IMR-90 (cell line): ENCODE results near the gene PTPRN2. TPM values are rescaled to one million over a fixed set of nuclear protein-coding genes. Genes with fewer than 3 reads are reported as not detected.

Experiments used
- ATAC-seq: fragments of 200-7000 bp; cut with Tn5 transposase; 2 replicates; pipeline ENCODE4 v1.9.1; 2020; ENCODE audit warnings: low read depth, mild to moderate bottlenecking, moderate library complexity
- BruUV-seq: library from RNA; stranded (reverse); fragments of 400-500 nt; replicated peaks from 2 replicates; lab custom pipeline; 2021; lab: Mats Ljungman, UMichigan
- CTCF ChIA-PET: fragments of 300-600 bp; formaldehyde crosslinking; extraction: SDS; loops from one replicate; lab custom pipeline; 2021; ENCODE audit warnings: antibody characterized with exemption; lab: Yijun Ruan, JAX
- POLR2A ChIA-PET: fragments of 300-600 bp; sonication (Branson Sonifier 250); formaldehyde crosslinking; loops from one replicate; lab custom pipeline; 2022; ENCODE audit warnings: antibody characterized with exemption; ENCODE audit not compliant: unreplicated experiment; lab: Charles Lee
- DNase-seq: peaks from one replicate; pipeline ENCODE4 v3.0.0; 2013
- H2AFZ ChIP-seq: replicated peaks from 2 replicates; pipeline ENCODE3; 2013; ENCODE audit warnings: low read length, mild to moderate bottlenecking; ENCODE audit not compliant: poor library complexity
- H2AK5ac ChIP-seq: 2 replicates; pipeline ENCODE4 v1.6.1; 2013; ENCODE audit warnings: low read depth, low read length, inconsistent platforms
- H2AK9ac ChIP-seq: replicated peaks from 2 replicates; pipeline ENCODE3; 2013; ENCODE audit warnings: mild to moderate bottlenecking, low read depth, low read length, moderate library complexity; ENCODE audit not compliant: poor library complexity
- H2BK120ac ChIP-seq: 2 replicates; pipeline ENCODE4 v1.6.1; 2013; ENCODE audit warnings: low read depth, low read length, inconsistent platforms
- H2BK15ac ChIP-seq: 3 replicates; pipeline ENCODE4 v1.6.1; 2013; ENCODE audit warnings: low read depth, low read length, inconsistent platforms
- H2BK20ac ChIP-seq: 2 replicates; pipeline ENCODE4 v1.6.1; 2013; ENCODE audit warnings: low read depth, mild to moderate bottlenecking, inconsistent platforms, low read length, moderate library complexity
- H2BK5ac ChIP-seq: 2 replicates; pipeline ENCODE4 v1.6.1; 2013; ENCODE audit warnings: mild to moderate bottlenecking, low read depth, low read length, inconsistent platforms; ENCODE audit not compliant: poor library complexity, severe bottlenecking
- H3K14ac ChIP-seq: replicated peaks from 2 replicates; pipeline ENCODE4 v1.6.1; 2013; ENCODE audit warnings: low read depth, low read length, inconsistent platforms
- H3K18ac ChIP-seq: 2 replicates; pipeline ENCODE4 v1.6.1; 2013; ENCODE audit warnings: low read depth, low read length, control low read depth
- H3K23ac ChIP-seq: 2 replicates; pipeline ENCODE4 v1.6.1; 2013; ENCODE audit warnings: low read depth, low read length, inconsistent platforms
- H3K27ac ChIP-seq: 2 replicates; pipeline ENCODE4 v1.5.1; 2013; ENCODE audit warnings: mild to moderate bottlenecking, control low read depth, low read length; ENCODE audit not compliant: insufficient read depth
- H3K27me3 ChIP-seq: 2 replicates; pipeline ENCODE4 v1.6.1; 2013; ENCODE audit warnings: low read length; ENCODE audit not compliant: control insufficient read depth, insufficient read depth
- H3K36me3 ChIP-seq: 2 replicates; pipeline ENCODE4 v1.6.1; 2013; ENCODE audit warnings: low read length, mixed read lengths; ENCODE audit not compliant: control insufficient read depth, insufficient read depth
- H3K4ac ChIP-seq: 2 replicates; pipeline ENCODE4 v1.6.1; 2013; ENCODE audit warnings: low read depth, low read length, inconsistent platforms
- H3K4me1 ChIP-seq: 2 replicates; pipeline ENCODE4 v1.6.1; 2013; ENCODE audit warnings: low read length, mixed read lengths; ENCODE audit not compliant: control insufficient read depth, insufficient read depth
- H3K4me2 ChIP-seq: 2 replicates; pipeline ENCODE4 v1.6.1; 2013; ENCODE audit warnings: low read depth, mild to moderate bottlenecking, control low read depth, low read length, moderate library complexity
- H3K4me3 ChIP-seq: 2 replicates; pipeline ENCODE4 v1.5.1; 2013; ENCODE audit warnings: low read depth, mild to moderate bottlenecking, control low read depth, low read length, moderate library complexity; ENCODE audit not compliant: insufficient read depth
- H3K56ac ChIP-seq: 2 replicates; pipeline ENCODE4 v1.6.1; 2013; ENCODE audit warnings: low read length, inconsistent platforms; ENCODE audit not compliant: insufficient read depth; ENCODE audit errors: extremely low read depth
- H3K79me1 ChIP-seq, 2 experiments: 2 replicates each; pipeline ENCODE4 v1.6.1; 2013; ENCODE audit warnings: low read length in 2 of 2, inconsistent platforms in 1 of 2, low read depth in 1 of 2
- H3K9ac ChIP-seq: 2 replicates; pipeline ENCODE4 v1.6.1; 2013; ENCODE audit warnings: low read depth, low read length, control low read depth
- H3K9me1 ChIP-seq: 2 replicates; pipeline ENCODE4 v1.6.1; 2013; ENCODE audit warnings: low read length, inconsistent platforms; ENCODE audit not compliant: insufficient read depth
- H3K9me3 ChIP-seq: 2 replicates; pipeline ENCODE4 v1.6.1; 2013; ENCODE audit warnings: low read length; ENCODE audit not compliant: control insufficient read depth, insufficient read depth
- H4K20me1 ChIP-seq: 2 replicates; pipeline ENCODE4 v1.6.1; 2013; ENCODE audit warnings: low read length, inconsistent platforms; ENCODE audit not compliant: insufficient read depth
- H4K5ac ChIP-seq: 2 replicates; pipeline ENCODE4 v1.6.1; 2013; ENCODE audit warnings: mild to moderate bottlenecking, low read depth, low read length, control low read depth
- H4K8ac ChIP-seq, 2 experiments: 2 replicates each; pipeline ENCODE4 v1.6.1; 2013; ENCODE audit warnings: low read depth in 2 of 2, low read length in 2 of 2, control low read depth in 1 of 2, inconsistent platforms in 1 of 2
- H4K91ac ChIP-seq: 2 replicates; pipeline ENCODE4 v1.6.1; 2013; ENCODE audit warnings: low read depth, low read length, inconsistent platforms; ENCODE audit not compliant: insufficient read depth
- CHD1 ChIP-seq: IDR thresholded peaks from 2 replicates; pipeline ENCODE4 v1.6.1; 2012; ENCODE audit warnings: low read depth, low read length, improper control_type of control experiment
- FOS ChIP-seq: fragments of 150-350 bp; IDR thresholded peaks from 2 replicates; pipeline ENCODE4 v1.6.1; 2016; ENCODE audit warnings: low read depth, low read length
- MAFK ChIP-seq: IDR thresholded peaks from 2 replicates; pipeline ENCODE4 v1.6.1; 2012; ENCODE audit warnings: low read depth, low read length, improper control_type of control experiment
- NFE2L2 ChIP-seq: fragments of 150-350 bp; IDR thresholded peaks from 2 replicates; pipeline ENCODE4 v1.6.1; 2016; ENCODE audit warnings: low read depth, mild to moderate bottlenecking, low read length
- RCOR1 ChIP-seq: IDR thresholded peaks from 2 replicates; pipeline ENCODE4 v1.6.1; 2012; ENCODE audit warnings: mild to moderate bottlenecking, low read length, improper control_type of control experiment; ENCODE audit not compliant: insufficient replicate concordance
- SMC3 ChIP-seq: fragments of 150-350 bp; IDR thresholded peaks from 2 replicates; pipeline ENCODE4 v1.6.1; 2016; ENCODE audit warnings: low read depth, mild to moderate bottlenecking, antibody characterized with exemption, low read length, moderate library complexity
- WGBS, 2 experiments: methylation state at CpG; one replicate each; pipeline versions ENCODE4 v1.1.5 to v1.1.7; 2013; ENCODE audit warnings: missing lambda C conversion rate in 2 of 2; ENCODE audit not compliant: insufficient read length in 1 of 2; ENCODE audit errors: extremely low coverage in 2 of 2; 5-methylcytosine and 5-hydroxymethylcytosine counted together
- dilution Hi-C: fragments of 300-500 bp; cut with HindIII; formaldehyde crosslinking; loops from one replicate; pipeline ENCODE4 v1.14.3; 2018; ENCODE audit warnings: low sequenced_read_pairs; ENCODE audit not compliant: unreplicated experiment
- in situ Hi-C: fragments of 300-500 bp; cut with MboI; formaldehyde crosslinking; loops from 3 replicates; pipeline ENCODE4 v1.14.3; 2019; ENCODE audit warnings: low sequenced_read_pairs, inconsistent platforms, mixed read lengths
- intact Hi-C: fragments of 100-400 bp; cut with micrococcal nuclease; formaldehyde crosslinking; loops from 2 replicates; pipeline ENCODE4 v1.10.0; 2022
- polyA plus RNA-seq, 3 experiments: library from polyadenylated mRNA; depleted of rRNA; stranded (reverse); fragments of >200 nt; gene quantifications; 2 replicates each; pipeline ENCODE4 v1.2.3, GENCODE V29; 2012; ENCODE audit warnings: low replicate concordance in 1 of 3
- total RNA-seq: library from RNA; depleted of rRNA; stranded (reverse); fragments of >200 nt; gene quantifications from 2 replicates; pipeline ENCODE4 v1.2.3, GENCODE V29; 2012
- TF ChIP-seq, protein P1 (sequence below): fragments of 150-350 bp; IDR thresholded peaks from 2 replicates; pipeline ENCODE4 v1.6.1; 2016; ENCODE audit warnings: low read depth, mild to moderate bottlenecking, low read length, moderate library complexity, borderline replicate concordance

Gene PTPRN2
- total and polyA plus RNA-seq, 2 of the 4 experiments (the other 2 are of a cell fraction), result 0.03 TPM; not detected in 1

GRCh38 chr7:158601090-158601489 lies 13.5 kb upstream of the PTPRN2 start:
- no peak for DNase-seq
- no peak overlapping the region for H3K56ac ChIP-seq
- no peak overlapping the region for H2BK20ac ChIP-seq
- ChIA-PET POLR2A (no interaction called here), CTCF (no interaction called here)
- BruUV-seq, result no TSS peak
- H3K27ac ChIP-seq, result no peak overlapping the region
- H3K4me2 ChIP-seq, result no peak overlapping the region
- ATAC-seq, result no peak
- H2BK5ac ChIP-seq, result no peak overlapping the region
- no peak overlapping the region for H3K14ac ChIP-seq
- no peaks in the 10 kb centered on the region for H3K36me3 ChIP-seq
- H3K9ac ChIP-seq, result no peak overlapping the region
- no peak overlapping the region for H2BK120ac ChIP-seq
- dilution Hi-C loops (no loop called here), in situ Hi-C loops (no loop called here), intact Hi-C loops (no loop called here)
- no CpG with 5 or more reads among the region's 1 CpG for WGBS, 2 experiments
- H4K20me1 ChIP-seq, result no peaks in the 10 kb centered on the region
- H4K5ac ChIP-seq, result no peak overlapping the region
- H3K79me1 ChIP-seq, result no peaks in the 10 kb centered on the region
- no peak overlapping the region for H3K18ac ChIP-seq
- H4K8ac ChIP-seq, result no peak overlapping the region
- no peaks in the 10 kb centered on the region for H3K9me3 ChIP-seq
- H3K27me3 ChIP-seq, result no peaks in the 10 kb centered on the region
- no peak overlapping the region for H3K4ac ChIP-seq
- H3K4me1 ChIP-seq, result no peaks in the 10 kb centered on the region
- H2BK15ac ChIP-seq, result no peak overlapping the region
- H4K91ac ChIP-seq, result no peak overlapping the region
- H3K9me1 ChIP-seq, result no peaks in the 10 kb centered on the region; the same call in 1 of the 2 replicates
- H2AK9ac ChIP-seq, result no peak overlapping the region
- H2AFZ ChIP-seq, result no peak overlapping the region
- no peak overlapping the region for H3K23ac ChIP-seq
- no peak overlapping the region for H2AK5ac ChIP-seq
- no peak for TF ChIP-seq CHD1
- TF ChIP-seq RCOR1, result no peak
- TF ChIP-seq MAFK, result no peak
- TF ChIP-seq, protein P1, sequence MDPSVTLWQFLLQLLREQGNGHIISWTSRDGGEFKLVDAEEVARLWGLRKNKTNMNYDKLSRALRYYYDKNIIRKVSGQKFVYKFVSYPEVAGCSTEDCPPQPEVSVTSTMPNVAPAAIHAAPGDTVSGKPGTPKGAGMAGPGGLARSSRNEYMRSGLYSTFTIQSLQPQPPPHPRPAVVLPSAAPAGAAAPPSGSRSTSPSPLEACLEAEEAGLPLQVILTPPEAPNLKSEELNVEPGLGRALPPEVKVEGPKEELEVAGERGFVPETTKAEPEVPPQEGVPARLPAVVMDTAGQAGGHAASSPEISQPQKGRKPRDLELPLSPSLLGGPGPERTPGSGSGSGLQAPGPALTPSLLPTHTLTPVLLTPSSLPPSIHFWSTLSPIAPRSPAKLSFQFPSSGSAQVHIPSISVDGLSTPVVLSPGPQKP, result no peak
- TF ChIP-seq NFE2L2, result no peak
- no peak for TF ChIP-seq FOS
- TF ChIP-seq SMC3, result no peak
- no peak overlapping the region for H3K4me3 ChIP-seq
